AG09319 (cell line): Measurements from ENCODE around the gene HTR7.
"Not testable (repeated sequence)": the region's sequence is repeated elsewhere in the genome, so short reads cannot be mapped to it uniquely, and the experiment has no call there.

Experiments used
- DNase-seq: peaks from one replicate; pipeline ENCODE4 v3.0.0-alpha.2; 2010; ENCODE audit warnings: low read depth; ENCODE audit errors: extremely low read depth
- CTCF ChIP-seq: IDR thresholded peaks from 2 replicates; pipeline ENCODE4 v1.5.1; 2011; ENCODE audit warnings: low read depth, mild to moderate bottlenecking, inconsistent platforms, low read length, moderate library complexity

The HTR7 gene

GRCh38 chr10:90842725-90843124 lies 15.1 kb downstream of the HTR7 start:
- TF ChIP-seq CTCF = no peak
- DNase-seq = no peak

GRCh38 chr10:90837486-90837885 lies 20.4 kb downstream of the HTR7 start:
- DNase-seq = no peak
- no peak for TF ChIP-seq CTCF

GRCh38 chr10:90834326-90834725 lies 23.5 kb downstream of the HTR7 start:
- no peak for TF ChIP-seq CTCF
- DNase-seq = no peak

GRCh38 chr10:90832111-90832510 lies 25.7 kb downstream of the HTR7 start:
- no peak for TF ChIP-seq CTCF
- DNase-seq = no peak

- TF ChIP-seq CTCF = no peak
- DNase-seq = no peak
Observed at GRCh38 chr10:90822508-90822907, 35.3 kb downstream of the HTR7 start.

GRCh38 chr10:90821864-90822263 lies 36.0 kb downstream of the HTR7 start:
- not testable (repeated sequence) for DNase-seq

- TF ChIP-seq CTCF = no peak
- no peak for DNase-seq
Observed at GRCh38 chr10:90819911-90820310, 37.9 kb downstream of the HTR7 start.

GRCh38 chr10:90818736-90819135 lies 39.1 kb downstream of the HTR7 start:
- no peak for TF ChIP-seq CTCF
- no peak for DNase-seq
